Measurements from ENCODE around the gene MRC1. TPM values are rescaled to one million over a fixed set of nuclear protein-coding genes. Genes with fewer than 3 reads are reported as not detected.

MRC1 gene
- total RNA-seq, 1 donor from 2014 or later = not detected

- DNase-seq (ENCODE audit: low spot score in 2 of 2, unreplicated experiment in 2 of 2) = no peak
- Mint-ChIP-seq H3K27me3 (ENCODE audit: low read depth) (no peaks in the 10 kb centered on the region), H3K9me3 (no peaks in the 10 kb centered on the region), H3K27ac (no peak overlapping the region), H3K36me3 (no peaks in the 10 kb centered on the region), H3K4me3 (no peak overlapping the region), H3K4me1 (peaks cover 12% of the 10 kb centered on the region)
- TF ChIP-seq, protein P1, sequence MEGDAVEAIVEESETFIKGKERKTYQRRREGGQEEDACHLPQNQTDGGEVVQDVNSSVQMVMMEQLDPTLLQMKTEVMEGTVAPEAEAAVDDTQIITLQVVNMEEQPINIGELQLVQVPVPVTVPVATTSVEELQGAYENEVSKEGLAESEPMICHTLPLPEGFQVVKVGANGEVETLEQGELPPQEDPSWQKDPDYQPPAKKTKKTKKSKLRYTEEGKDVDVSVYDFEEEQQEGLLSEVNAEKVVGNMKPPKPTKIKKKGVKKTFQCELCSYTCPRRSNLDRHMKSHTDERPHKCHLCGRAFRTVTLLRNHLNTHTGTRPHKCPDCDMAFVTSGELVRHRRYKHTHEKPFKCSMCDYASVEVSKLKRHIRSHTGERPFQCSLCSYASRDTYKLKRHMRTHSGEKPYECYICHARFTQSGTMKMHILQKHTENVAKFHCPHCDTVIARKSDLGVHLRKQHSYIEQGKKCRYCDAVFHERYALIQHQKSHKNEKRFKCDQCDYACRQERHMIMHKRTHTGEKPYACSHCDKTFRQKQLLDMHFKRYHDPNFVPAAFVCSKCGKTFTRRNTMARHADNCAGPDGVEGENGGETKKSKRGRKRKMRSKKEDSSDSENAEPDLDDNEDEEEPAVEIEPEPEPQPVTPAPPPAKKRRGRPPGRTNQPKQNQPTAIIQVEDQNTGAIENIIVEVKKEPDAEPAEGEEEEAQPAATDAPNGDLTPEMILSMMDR (IDR thresholded peaks at IDR 0.05; ENCODE audit: unreplicated experiment) = no peak
These were observed 20.5 kb upstream of the MRC1 start for GRCh38 chr10:17788646-17789045.

DNA sequence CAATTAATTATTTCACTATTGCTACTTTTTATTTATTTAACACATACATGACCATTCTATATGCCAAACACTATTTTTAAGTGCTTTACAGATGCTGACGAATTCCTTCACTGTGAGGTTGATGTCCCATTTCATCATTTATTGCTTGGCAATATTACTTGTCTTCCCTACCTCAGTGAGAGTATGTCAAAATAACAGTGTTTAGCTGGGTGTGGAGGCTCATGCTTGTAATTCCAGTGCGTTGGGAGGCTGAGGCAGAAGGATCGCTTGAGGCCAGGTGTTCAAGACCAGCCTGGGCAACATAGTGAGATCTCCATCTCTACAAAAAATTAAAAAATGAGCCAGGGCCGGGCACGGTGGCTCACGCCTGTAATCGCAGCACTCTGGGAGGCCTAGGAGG, 19.8 kb upstream of the MRC1 start:
- no peaks in the 10 kb centered on the region for H3K9me3 Mint-ChIP-seq

DNA sequence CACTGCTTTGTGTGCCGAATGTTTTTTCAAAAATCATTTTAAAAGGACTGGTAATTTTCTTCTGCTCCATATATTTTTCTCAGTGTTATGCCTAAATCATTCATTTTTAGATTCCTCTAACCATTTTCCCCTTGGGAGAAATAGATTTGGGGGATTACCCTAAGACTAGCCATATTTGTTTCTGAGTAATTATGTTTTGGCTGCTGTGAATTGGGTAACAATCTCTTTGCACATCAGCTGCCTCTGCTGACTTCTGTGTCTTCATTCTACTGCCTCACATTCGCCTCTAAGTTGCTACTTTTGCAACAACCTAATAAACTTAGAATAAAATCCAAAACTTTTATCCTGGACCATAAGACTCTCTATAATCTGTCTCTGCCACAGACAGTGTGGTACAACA, 18.5 kb upstream of the MRC1 start:
- DNase-seq (ENCODE audit: low spot score in 2 of 2, unreplicated experiment in 2 of 2) = no peak
- Mint-ChIP-seq H3K36me3 (no peaks in the 10 kb centered on the region), H3K27me3 (ENCODE audit: low read depth) (no peaks in the 10 kb centered on the region), H3K4me1 (peaks cover 4% of the 10 kb centered on the region), H3K27ac (no peak overlapping the region), H3K9me3 (peaks cover 5% of the 10 kb centered on the region), H3K4me3 (no peak overlapping the region)
- TF ChIP-seq, protein P1 (IDR thresholded peaks at IDR 0.05; ENCODE audit: unreplicated experiment) = no peak

More for the DNA sequence above, 19.8 kb upstream of the MRC1 start:
- Mint-ChIP-seq H3K4me1 (peaks cover 8% of the 10 kb centered on the region), H3K27ac (no peak overlapping the region), H3K4me3 (no peak overlapping the region), H3K27me3 (ENCODE audit: low read depth) (no peaks in the 10 kb centered on the region), H3K36me3 (no peaks in the 10 kb centered on the region)
- TF ChIP-seq, protein P1 (IDR thresholded peaks at IDR 0.05; ENCODE audit: unreplicated experiment) = no peak
- DNase-seq (ENCODE audit: low spot score in 2 of 2, unreplicated experiment in 2 of 2) = no peak

DNA sequence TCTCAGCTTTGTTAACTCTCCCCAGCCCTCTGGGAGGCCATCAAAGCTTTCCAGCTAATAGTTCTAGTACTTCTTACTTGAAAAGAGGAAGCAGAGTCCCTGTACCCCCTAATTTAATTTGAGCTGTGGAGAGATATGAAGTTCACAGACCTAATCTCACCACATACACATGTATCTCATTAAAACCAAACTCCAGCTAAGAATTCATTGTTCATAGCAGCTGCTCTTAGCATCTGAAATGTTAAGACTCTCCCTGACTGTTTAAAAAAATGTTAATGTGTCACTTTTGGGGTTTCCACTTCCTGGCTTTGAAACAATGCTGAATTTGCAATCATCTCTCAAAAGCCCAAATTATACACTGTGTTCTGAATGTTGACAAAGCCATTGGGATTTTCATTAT, 16.2 kb upstream of the MRC1 start:
- H3K4me3 Mint-ChIP-seq = no peak overlapping the region
- no peak overlapping the region for H3K27ac Mint-ChIP-seq
- no peak for DNase-seq (ENCODE audit: low spot score in 2 of 2, unreplicated experiment in 2 of 2)
- no peaks in the 10 kb centered on the region for H3K36me3 Mint-ChIP-seq
- TF ChIP-seq, protein P1 (IDR thresholded peaks at IDR 0.05; ENCODE audit: unreplicated experiment) = no peak
- H3K4me1 Mint-ChIP-seq = no peaks in the 10 kb centered on the region
- no peaks in the 10 kb centered on the region for H3K27me3 Mint-ChIP-seq (ENCODE audit: low read depth)
- H3K9me3 Mint-ChIP-seq = peaks cover 10% of the 10 kb centered on the region

DNA sequence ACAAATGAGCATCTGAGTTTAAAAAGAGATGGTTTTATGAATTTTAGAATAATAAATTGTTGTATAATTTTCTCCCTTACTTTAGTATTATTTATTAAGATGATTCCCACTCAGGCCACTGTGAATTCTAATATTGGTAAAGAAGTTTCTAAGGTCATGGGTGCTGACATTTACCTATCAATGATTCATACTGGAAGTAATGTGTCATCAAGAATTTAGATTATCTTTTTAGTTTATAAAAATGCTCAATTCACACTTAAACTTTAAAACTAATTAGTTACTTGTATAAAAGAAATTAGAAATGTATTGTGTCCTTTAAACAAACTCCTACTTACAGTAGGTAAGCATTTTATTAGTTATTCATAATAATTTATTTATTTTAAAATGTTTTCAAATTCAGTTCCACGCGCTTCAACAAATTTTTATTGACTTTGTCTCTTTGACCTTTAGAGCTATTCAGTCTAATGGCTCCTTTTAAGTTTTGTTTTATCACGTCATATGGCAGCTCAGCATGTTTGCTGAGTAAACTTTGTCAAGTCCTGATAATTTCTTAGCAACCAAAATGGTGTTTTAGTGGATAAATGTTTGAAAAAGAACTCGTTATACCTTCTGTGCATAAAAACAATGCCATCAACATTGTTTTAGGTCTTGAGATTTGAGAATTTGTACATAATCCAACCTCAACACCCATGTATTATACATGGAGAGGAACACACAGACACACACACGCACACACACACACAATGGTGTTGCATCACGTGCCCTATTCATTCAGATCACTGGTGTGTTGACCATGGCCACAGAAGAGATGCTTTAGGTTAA, 15.1 kb upstream of the MRC1 start:
- Mint-ChIP-seq H3K4me1 (no peaks in the 10 kb centered on the region), H3K27ac (no peak overlapping the region), H3K36me3 (no peaks in the 10 kb centered on the region), H3K4me3 (no peak overlapping the region), H3K27me3 (ENCODE audit: low read depth) (no peaks in the 10 kb centered on the region), H3K9me3 (peaks cover 10% of the 10 kb centered on the region)
- DNase-seq (ENCODE audit: low spot score in 2 of 2, unreplicated experiment in 2 of 2) = no peak
- TF ChIP-seq, protein P1 (IDR thresholded peaks at IDR 0.05; ENCODE audit: unreplicated experiment) = no peak

Measured in mesothelial cell of epicardium (in vitro differentiated cells).